Left ventricle myocardium inferior (tissue), 1 donor: ENCODE measurements around the gene GCNT3. TPM values are rescaled to one million over a fixed set of nuclear protein-coding genes. Genes with fewer than 3 reads are reported as not detected.

ENCODE experiments used
- DNase-seq: peaks from one replicate; pipeline ENCODE4 v3.0.0-alpha.2; 2020
- H3K27ac ChIP-seq: fragments of 200-600 bp; replicated peaks from 2 replicates; pipeline ENCODE4 v1.8.0; 2021
- H3K27me3 ChIP-seq: fragments of 200-600 bp; 2 replicates; pipeline ENCODE4 v1.8.0; 2021; ENCODE audit warnings: low read depth
- H3K36me3 ChIP-seq: fragments of 200-600 bp; 2 replicates; pipeline ENCODE4 v1.8.0; 2021
- H3K4me1 ChIP-seq: fragments of 200-600 bp; 2 replicates; pipeline ENCODE4 v1.8.0; 2021
- H3K4me3 ChIP-seq: fragments of 200-600 bp; 2 replicates; pipeline ENCODE4 v1.8.0; 2021; ENCODE audit warnings: mild to moderate bottlenecking, moderate library complexity
- H3K9me3 ChIP-seq: fragments of 200-600 bp; replicated peaks from 2 replicates; pipeline ENCODE4 v1.8.0; 2021
- CTCF ChIP-seq: fragments of 200-600 bp; IDR thresholded peaks from 2 replicates; pipeline ENCODE4 v1.8.0; 2021; ENCODE audit warnings: antibody characterized with exemption, mild to moderate bottlenecking, borderline replicate concordance
- intact Hi-C: fragments of 100-400 bp; cut with micrococcal nuclease; formaldehyde crosslinking; loops from one replicate; pipeline ENCODE4 v1.11.0; 2022
- total RNA-seq: library from RNA; stranded (reverse); fragmentation: NEBNext Ultra II Directional; extraction: Animal tissue kit (Norgen Biotek cat#: 25700); gene quantifications from one replicate; pipeline ENCODE4 v1.2.1, GENCODE V29; 2021
- donor health status: DM: no; HTN: yes; CAD: no; lungs with severe emphysema.

Gene GCNT3
- total RNA-seq, 1 donor from 2014 or later: 0.14 TPM

- intact Hi-C loops: no loop called here
- no peak overlapping the region for H3K4me3 ChIP-seq
- peaks cover 7% of the 10 kb centered on the region for H3K4me1 ChIP-seq
- no peak for DNase-seq
- no peak for TF ChIP-seq CTCF
- H3K27ac ChIP-seq: no peak overlapping the region
- no peaks in the 10 kb centered on the region for H3K36me3 ChIP-seq
- peaks cover 25% of the 10 kb centered on the region for H3K27me3 ChIP-seq
- H3K9me3 ChIP-seq: no peaks in the 10 kb centered on the region
Measured at GRCh38 chr15:59591356-59591755, 20.2 kb upstream of the GCNT3 start.

- intact Hi-C loops: no loop called here
- no peaks in the 10 kb centered on the region for H3K36me3 ChIP-seq
- H3K4me1 ChIP-seq: peaks cover 7% of the 10 kb centered on the region
- no peak overlapping the region for H3K4me3 ChIP-seq
- no peaks in the 10 kb centered on the region for H3K9me3 ChIP-seq
- no peak for TF ChIP-seq CTCF
- peak overlapping the region; percentile 45 for H3K27ac ChIP-seq
- no peak for DNase-seq
- H3K27me3 ChIP-seq: peaks cover 13% of the 10 kb centered on the region
Measured at GRCh38 chr15:59594493-59594942, 17.1 kb upstream of the GCNT3 start.

GRCh38 chr15:59594991-59595390, 16.6 kb upstream of the GCNT3 start:
- no peak for DNase-seq
- peak overlapping the region; percentile 45 for H3K27ac ChIP-seq

GRCh38 chr15:59595434-59595915, 16.1 kb upstream of the GCNT3 start:
- intact Hi-C loops: no loop called here
- H3K9me3 ChIP-seq: no peaks in the 10 kb centered on the region
- H3K27me3 ChIP-seq: peaks cover 3% of the 10 kb centered on the region
- TF ChIP-seq CTCF: no peak
- peaks cover 7% of the 10 kb centered on the region for H3K4me1 ChIP-seq
- H3K4me3 ChIP-seq: no peak overlapping the region
- DNase-seq: no peak
- H3K36me3 ChIP-seq: no peaks in the 10 kb centered on the region
- H3K27ac ChIP-seq: no peak overlapping the region

More at GRCh38 chr15:59594991-59595390, 16.6 kb upstream of the GCNT3 start:
- TF ChIP-seq CTCF: no peak
- intact Hi-C loops: no loop called here
- Histone ChIP-seq H3K27me3 (peaks cover 8% of the 10 kb centered on the region), H3K4me1 (peaks cover 7% of the 10 kb centered on the region), H3K9me3 (no peaks in the 10 kb centered on the region), H3K4me3 (no peak overlapping the region), H3K36me3 (no peaks in the 10 kb centered on the region)

- Histone ChIP-seq H3K4me3 (no peak overlapping the region), H3K9me3 (peaks cover 8% of the 10 kb centered on the region), H3K27me3 (no peaks in the 10 kb centered on the region), H3K36me3 (no peaks in the 10 kb centered on the region), H3K4me1 (peaks cover 7% of the 10 kb centered on the region), H3K27ac (no peak overlapping the region)
- intact Hi-C loops: no loop called here
- TF ChIP-seq CTCF: no peak
- no peak for DNase-seq
Measured at GRCh38 chr15:59596640-59597039, 14.9 kb upstream of the GCNT3 start.
